Breast epithelium (tissue), 4 donors: ENCODE results near the gene GSPT1. TPM values are rescaled to one million over a fixed set of nuclear protein-coding genes. Genes with fewer than 3 reads are reported as not detected.
"Not testable (repeated sequence)": the region's sequence is repeated elsewhere in the genome, so short reads cannot be mapped to it uniquely, and the experiment has no call there.

Experiments used
- DNase-seq, 2 donors: peaks; one replicate each; pipeline ENCODE4 v3.0.0-alpha.2; 2019; ENCODE audit warnings: low spot score in 2 of 2
- H3K27ac ChIP-seq, 2 donors: fragments of 200-600 bp; sonication (generic) in 1 of 2; one replicate each; pipeline ENCODE4 v1.5.1; 2016 to 2019; ENCODE audit warnings: mild to moderate bottlenecking in 1 of 2
- H3K27me3 ChIP-seq, 2 donors: fragments of 200-600 bp; sonication (generic) in 1 of 2; one replicate each; pipeline versions ENCODE4 v1.5.1 to v1.6.0; 2017 to 2019; ENCODE audit warnings: control low read depth in 1 of 2, mild to moderate bottlenecking in 1 of 2
- H3K36me3 ChIP-seq: fragments of 200-600 bp; one replicate; pipeline ENCODE4 v1.5.1; 2019
- H3K4me1 ChIP-seq, 2 donors: fragments of 200-600 bp; sonication (generic); one replicate each; pipeline ENCODE4 v1.5.1; 2016 to 2019; ENCODE audit warnings: control low read depth in 1 of 2
- H3K4me3 ChIP-seq, 3 donors: fragments of 200-600 bp; sonication (generic); 1 replicate in 2 of 3; 2 replicates in 1 of 3; pipeline ENCODE4 v1.5.1; 2016 to 2019; ENCODE audit warnings: mild to moderate bottlenecking in 3 of 3, moderate library complexity in 2 of 3
- H3K9me3 ChIP-seq, 2 donors: fragments of 200-600 bp; sonication (generic) in 1 of 2; one replicate each; pipeline ENCODE4 v1.5.1; 2016 to 2019; ENCODE audit warnings: control low read depth in 1 of 2
- CTCF ChIP-seq, 3 donors: fragments of 450-650 bp; IDR thresholded peaks; one replicate each; pipeline ENCODE4 v1.5.1; 2016 to 2017; ENCODE audit warnings: antibody characterized with exemption in 3 of 3, mild to moderate bottlenecking in 3 of 3, moderate library complexity in 3 of 3
- POLR2A ChIP-seq: fragments of 450-650 bp; IDR thresholded peaks from one replicate; pipeline ENCODE4 v1.6.1; 2016; ENCODE audit warnings: antibody characterized with exemption, mild to moderate bottlenecking, moderate library complexity
- POLR2AphosphoS5 ChIP-seq, 3 donors: sonication (generic); formaldehyde crosslinking; IDR thresholded peaks; one replicate each; pipeline ENCODE4 v1.6.1; 2017; ENCODE audit warnings: antibody characterized with exemption in 3 of 3
- intact Hi-C: fragments of 100-400 bp; cut with DNase I; formaldehyde crosslinking; loops from one replicate; pipeline ENCODE4 v1.15.1; 2023; ENCODE audit warnings: low total_unique reads
- total RNA-seq, 3 donors: library from RNA; depleted of rRNA; stranded (reverse); fragments of >200 nt; gene quantifications; one replicate each; pipeline ENCODE4 v1.1.0, GENCODE V29; 2016

Gene GSPT1
- total RNA-seq, 3 donors from 2014 or later, result 61.3 to 68.5 (median 67.6) TPM

DNA sequence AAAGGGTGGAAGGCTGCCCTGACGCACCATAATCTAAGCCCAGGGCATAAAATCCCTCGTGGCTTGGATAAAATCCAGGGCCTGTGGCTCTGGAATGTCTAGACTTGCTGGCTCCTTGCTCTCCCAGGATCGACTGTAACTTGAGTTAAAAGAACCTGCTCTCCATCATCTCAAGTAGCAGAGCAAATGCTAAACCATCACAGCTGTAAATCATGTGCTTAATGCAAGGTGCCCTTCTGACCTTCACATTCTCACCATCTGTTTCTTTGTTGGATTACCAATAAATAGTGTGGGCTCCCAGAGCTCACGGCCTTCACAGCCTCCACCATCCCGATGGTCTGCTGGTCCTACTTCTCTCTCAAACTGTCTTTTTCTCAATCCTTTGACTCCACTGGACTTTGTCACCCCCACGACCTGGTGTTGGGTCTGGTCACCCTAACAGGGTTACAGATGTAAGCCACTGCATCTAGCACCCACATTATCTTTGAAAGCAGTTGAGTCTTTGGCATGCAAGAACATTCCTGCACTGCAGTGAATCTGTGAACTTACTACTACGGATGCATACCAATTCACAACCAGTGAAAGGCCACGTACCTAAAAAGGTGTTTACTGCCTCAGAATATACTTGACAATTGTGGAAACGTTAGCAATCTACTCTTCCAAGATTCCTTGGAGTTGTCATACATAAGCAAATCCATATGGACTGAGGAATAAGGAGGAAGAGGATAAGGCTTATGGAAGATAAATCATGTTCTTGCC lies 79.7 kb downstream of the GSPT1 start:
- intact Hi-C loops, result no loop called here
- Histone ChIP-seq H3K27ac (no peak overlapping the region), H3K9me3 (no peaks in the 10 kb centered on the region), H3K4me3 (no peak overlapping the region), H3K4me1 (no peaks in the 10 kb centered on the region), H3K36me3 (no peaks in the 10 kb centered on the region), H3K27me3 (no peaks in the 10 kb centered on the region)
- no peak for TF ChIP-seq POLR2AphosphoS5 (IDR thresholded peaks at IDR 0.05)
- TF ChIP-seq POLR2A, result no peak
- TF ChIP-seq CTCF (IDR thresholded peaks at IDR 0.05), result no peak
- DNase-seq, result no peak

GRCh38 chr16:11835309-11835708 lies 80.4 kb downstream of the GSPT1 start:
- Histone ChIP-seq H3K27me3 (no peaks in the 10 kb centered on the region), H3K4me3 (no peak overlapping the region), H3K36me3 (no peaks in the 10 kb centered on the region), H3K27ac (no peak overlapping the region), H3K9me3 (no peaks in the 10 kb centered on the region), H3K4me1 (no peaks in the 10 kb centered on the region)
- DNase-seq, result no peak
- no peak for TF ChIP-seq CTCF (IDR thresholded peaks at IDR 0.05)
- no peak for TF ChIP-seq POLR2A
- intact Hi-C loops, result no loop called here

DNA sequence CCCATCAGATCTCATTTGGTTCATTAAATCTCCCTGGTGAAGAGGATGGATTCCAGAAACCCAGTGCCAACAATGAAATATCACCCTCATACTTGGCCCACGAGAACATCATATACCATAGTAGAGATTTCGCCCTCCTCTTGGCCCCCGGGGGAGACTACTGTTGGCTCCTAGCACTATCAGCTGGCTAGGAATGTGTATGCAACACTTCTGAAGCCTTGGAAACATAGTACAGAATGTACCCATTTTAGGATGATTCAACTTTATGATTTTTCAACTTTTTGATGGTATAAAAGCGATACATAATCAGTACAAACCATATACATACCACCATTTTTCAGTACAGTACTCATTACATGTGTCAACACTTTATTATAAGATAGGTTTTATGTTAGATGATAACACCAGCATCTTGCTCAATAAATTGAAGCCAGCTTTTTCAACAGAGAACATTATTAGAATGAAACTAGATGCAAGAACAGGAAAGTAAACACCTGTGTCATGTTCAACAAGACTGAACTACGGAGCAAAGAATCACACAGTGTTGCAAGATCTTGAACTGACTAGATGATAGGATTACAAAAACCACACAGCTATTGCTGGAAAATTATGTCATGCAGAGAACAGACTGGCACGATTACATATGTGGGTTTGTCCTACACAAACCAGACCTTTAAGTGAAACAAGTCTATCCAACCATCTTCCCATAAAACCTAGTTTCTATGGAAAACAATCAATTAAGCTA lies 81.6 kb downstream of the GSPT1 start:
- TF ChIP-seq CTCF (IDR thresholded peaks at IDR 0.05), result no peak
- no peak for TF ChIP-seq POLR2AphosphoS5 (IDR thresholded peaks at IDR 0.05)
- no peak for TF ChIP-seq POLR2A
- no peaks in the 10 kb centered on the region for H3K9me3 ChIP-seq
- no peaks in the 10 kb centered on the region for H3K4me1 ChIP-seq
- DNase-seq, result no peak
- H3K36me3 ChIP-seq, result no peaks in the 10 kb centered on the region
- H3K4me3 ChIP-seq, result no peak overlapping the region
- intact Hi-C loops, result no loop called here
- no peak overlapping the region for H3K27ac ChIP-seq
- H3K27me3 ChIP-seq, result no peaks in the 10 kb centered on the region

GRCh38 chr16:11828696-11829095 lies 87.1 kb downstream of the GSPT1 start:
- no peaks in the 10 kb centered on the region for H3K27me3 ChIP-seq
- H3K36me3 ChIP-seq, result no peaks in the 10 kb centered on the region
- H3K4me1 ChIP-seq, result no peaks in the 10 kb centered on the region
- no peak for DNase-seq
- no peak overlapping the region for H3K4me3 ChIP-seq
- no peak overlapping the region for H3K27ac ChIP-seq
- no peak for TF ChIP-seq CTCF (IDR thresholded peaks at IDR 0.05)
- no peak for TF ChIP-seq POLR2AphosphoS5 (IDR thresholded peaks at IDR 0.05)
- no peak for TF ChIP-seq POLR2A
- intact Hi-C loops, result no loop called here
- no peaks in the 10 kb centered on the region for H3K9me3 ChIP-seq

GRCh38 chr16:11825520-11826165 lies 90.1 kb downstream of the GSPT1 start:
- H3K4me1 ChIP-seq, H3K27ac ChIP-seq, H3K27me3 ChIP-seq, intact Hi-C loops, H3K4me3 ChIP-seq, DNase-seq, H3K36me3 ChIP-seq, H3K9me3 ChIP-seq: not testable (repeated sequence)
